AG09309 (cell line): ENCODE data around the gene ABLIM1.

Source experiments
- DNase-seq: peaks from one replicate; pipeline ENCODE4 v3.0.0-alpha.2; 2010; ENCODE audit warnings: low read depth
- H3K4me3 ChIP-seq: 2 replicates; pipeline ENCODE4 v1.5.1; 2011; ENCODE audit warnings: mild to moderate bottlenecking, low read depth, low read length, moderate library complexity; ENCODE audit not compliant: control insufficient read depth
- CTCF ChIP-seq: IDR thresholded peaks from 2 replicates; pipeline ENCODE4 v1.5.1; 2011; ENCODE audit warnings: mild to moderate bottlenecking, low read depth, low read length, inconsistent platforms; ENCODE audit not compliant: insufficient read depth, control insufficient read depth; ENCODE audit errors: missing control alignments

The ABLIM1 gene

DNA sequence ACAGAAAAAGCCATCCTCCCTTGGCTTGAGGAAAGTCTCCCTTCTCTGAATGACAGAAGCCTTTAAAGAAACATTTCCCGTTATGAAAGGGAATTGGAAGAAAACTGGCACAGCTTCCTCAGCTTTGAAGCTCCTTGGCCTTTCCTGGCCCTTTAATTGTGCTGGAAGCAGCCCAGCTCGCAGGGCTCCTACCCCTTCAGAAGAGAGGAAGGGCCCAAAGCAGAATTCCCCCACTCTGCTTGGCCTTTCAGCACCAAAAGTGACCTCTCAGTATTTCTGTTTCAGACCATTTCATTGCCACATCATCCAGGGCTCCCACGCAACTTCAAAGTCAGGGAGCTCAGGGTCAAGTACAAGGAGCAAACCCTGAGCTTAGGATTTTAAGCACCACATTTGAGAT lies 258.0 kb downstream of the ABLIM1 start:
- TF ChIP-seq CTCF = no peak
- no peak overlapping the region for H3K4me3 ChIP-seq
- no peak for DNase-seq

- no peak for TF ChIP-seq CTCF
- H3K4me3 ChIP-seq = no peak overlapping the region
- DNase-seq = no peak
These were observed 258.5 kb downstream of the ABLIM1 start for GRCh38 chr10:114399576-114399975.

DNA sequence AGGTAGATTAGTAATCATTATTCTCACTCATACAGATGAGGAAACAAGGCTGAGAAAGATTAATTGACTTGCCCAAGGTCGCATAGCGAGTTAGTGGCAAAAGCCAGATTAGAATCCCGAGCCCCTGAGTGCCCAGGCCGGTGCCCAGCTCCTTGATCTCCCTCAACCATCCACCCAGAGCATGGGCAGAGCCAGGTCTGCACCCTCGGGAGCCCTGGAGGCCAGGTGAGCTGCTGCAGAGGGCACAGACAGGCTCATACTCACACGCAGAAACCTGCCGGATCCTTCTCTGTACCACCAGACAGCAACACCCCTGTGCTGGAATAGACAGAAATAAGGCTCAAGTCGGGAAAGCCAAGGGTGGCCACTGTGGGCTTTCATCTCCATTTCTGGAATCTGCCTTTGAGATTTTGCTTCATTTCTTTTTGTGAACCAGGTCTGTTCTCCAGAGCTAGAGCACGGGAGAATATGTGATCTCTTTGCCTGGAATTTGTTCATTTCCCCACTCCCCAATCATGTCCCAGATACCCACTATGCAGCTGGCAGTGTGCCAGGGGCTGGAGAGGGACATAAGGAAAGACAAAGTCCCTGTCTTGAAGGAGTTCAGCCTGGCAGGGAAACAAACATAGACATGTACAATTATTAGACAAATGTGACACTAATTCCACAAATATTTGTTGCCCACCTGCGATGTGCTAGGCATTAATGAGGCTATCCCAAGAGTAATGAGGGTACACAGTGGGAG lies 259.3 kb downstream of the ABLIM1 start:
- H3K4me3 ChIP-seq = no peak overlapping the region
- no peak for TF ChIP-seq CTCF
- DNase-seq = no peak

GRCh38 chr10:114397651-114398145 lies 260.4 kb downstream of the ABLIM1 start:
- no peak overlapping the region for H3K4me3 ChIP-seq
- TF ChIP-seq CTCF = no peak
- DNase-seq = no peak

- no peak for TF ChIP-seq CTCF
- DNase-seq = no peak
- no peak overlapping the region for H3K4me3 ChIP-seq
These were observed 261.6 kb downstream of the ABLIM1 start for GRCh38 chr10:114396464-114396863.

- TF ChIP-seq CTCF = no peak
- DNase-seq = no peak
- H3K4me3 ChIP-seq = no peak overlapping the region
These were observed 262.6 kb downstream of the ABLIM1 start for GRCh38 chr10:114395366-114396022.
